Measurements from ENCODE around the gene ASPA.

ASPA gene

DNA sequence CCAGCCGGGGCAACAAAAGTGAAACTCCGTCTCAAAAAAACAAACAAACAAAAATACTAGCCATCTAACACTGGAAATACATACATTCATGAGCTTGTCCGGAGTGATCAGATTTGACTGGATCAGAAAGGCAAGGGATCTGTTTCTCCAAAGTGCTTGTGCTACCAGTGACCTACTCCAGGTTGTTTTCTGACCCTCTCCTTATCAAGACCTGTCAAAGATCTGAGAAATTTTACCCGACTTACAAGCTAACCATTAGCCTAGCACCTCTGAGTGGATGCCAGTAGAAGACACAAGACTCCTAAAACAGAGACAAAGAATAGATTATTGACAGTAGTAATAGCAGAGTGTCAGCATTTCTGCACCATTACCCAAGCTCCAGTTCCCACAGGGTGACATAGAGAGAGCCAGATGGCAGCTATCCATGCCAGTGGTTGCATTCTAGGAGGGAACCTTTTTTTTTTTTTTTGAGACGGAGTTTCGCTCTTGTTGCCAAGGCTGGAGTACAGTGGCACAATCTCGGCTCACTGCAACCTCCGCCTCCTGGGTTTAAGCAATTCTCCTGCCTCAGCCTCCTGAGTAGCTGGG lies 9.8 kb downstream of the ASPA start:
- TF ChIP-seq, protein P1, sequence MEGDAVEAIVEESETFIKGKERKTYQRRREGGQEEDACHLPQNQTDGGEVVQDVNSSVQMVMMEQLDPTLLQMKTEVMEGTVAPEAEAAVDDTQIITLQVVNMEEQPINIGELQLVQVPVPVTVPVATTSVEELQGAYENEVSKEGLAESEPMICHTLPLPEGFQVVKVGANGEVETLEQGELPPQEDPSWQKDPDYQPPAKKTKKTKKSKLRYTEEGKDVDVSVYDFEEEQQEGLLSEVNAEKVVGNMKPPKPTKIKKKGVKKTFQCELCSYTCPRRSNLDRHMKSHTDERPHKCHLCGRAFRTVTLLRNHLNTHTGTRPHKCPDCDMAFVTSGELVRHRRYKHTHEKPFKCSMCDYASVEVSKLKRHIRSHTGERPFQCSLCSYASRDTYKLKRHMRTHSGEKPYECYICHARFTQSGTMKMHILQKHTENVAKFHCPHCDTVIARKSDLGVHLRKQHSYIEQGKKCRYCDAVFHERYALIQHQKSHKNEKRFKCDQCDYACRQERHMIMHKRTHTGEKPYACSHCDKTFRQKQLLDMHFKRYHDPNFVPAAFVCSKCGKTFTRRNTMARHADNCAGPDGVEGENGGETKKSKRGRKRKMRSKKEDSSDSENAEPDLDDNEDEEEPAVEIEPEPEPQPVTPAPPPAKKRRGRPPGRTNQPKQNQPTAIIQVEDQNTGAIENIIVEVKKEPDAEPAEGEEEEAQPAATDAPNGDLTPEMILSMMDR (IDR thresholded peaks at IDR 0.05; ENCODE audit: low read depth, low read length), result no peak

GRCh38 chr17:3497101-3497500 lies 21.3 kb downstream of the ASPA start:
- no peak overlapping the region for H3K4me3 ChIP-seq (ENCODE audit: low read depth, low read length)
- TF ChIP-seq, protein P1 (IDR thresholded peaks at IDR 0.05; ENCODE audit: low read depth, low read length), result no peak

More for the DNA sequence above, 9.8 kb downstream of the ASPA start:
- H3K4me3 ChIP-seq (ENCODE audit: low read depth, low read length), result no peak overlapping the region

DNA sequence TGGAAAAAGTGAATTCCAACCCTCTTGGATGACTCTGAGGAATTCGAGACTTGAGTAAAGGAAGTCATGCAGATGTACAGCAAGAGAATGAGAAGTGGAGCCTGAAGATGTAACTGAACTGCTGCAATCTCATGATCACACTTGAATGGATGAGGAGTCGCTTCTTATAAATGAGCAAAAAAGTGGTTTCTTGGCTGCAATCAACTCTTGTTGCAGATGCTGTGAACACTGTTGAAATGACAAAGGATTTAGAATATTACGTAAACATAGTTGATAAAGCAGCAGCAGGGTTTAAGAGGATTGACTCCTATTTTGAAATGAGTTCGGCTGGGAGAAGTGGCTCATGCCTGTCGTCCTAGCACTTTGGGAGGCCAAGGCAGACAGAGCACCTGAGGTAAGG lies 25.5 kb downstream of the ASPA start:
- TF ChIP-seq, protein P1 (IDR thresholded peaks at IDR 0.05; ENCODE audit: low read depth, low read length), result no peak
- no peak overlapping the region for H3K4me3 ChIP-seq (ENCODE audit: low read depth, low read length)

DNA sequence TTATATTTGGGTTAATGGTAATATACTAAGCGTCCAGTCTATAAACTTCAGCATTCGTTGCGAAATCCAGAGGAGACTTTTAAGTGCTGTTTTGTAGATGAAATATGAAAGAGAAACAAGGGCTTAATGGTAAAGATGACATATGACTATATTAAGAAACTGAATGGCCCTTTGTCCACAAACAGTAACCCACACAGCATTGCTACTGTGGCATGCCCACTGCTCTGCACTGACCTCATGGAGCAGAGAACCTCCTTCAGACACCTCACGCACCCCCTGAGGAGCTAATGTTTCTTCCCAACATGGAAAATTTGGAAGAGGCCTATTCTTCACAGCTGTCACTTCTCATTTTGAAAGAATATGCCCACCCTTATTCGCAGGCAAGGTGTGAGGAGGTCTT lies 26.7 kb downstream of the ASPA start:
- H3K4me3 ChIP-seq (ENCODE audit: low read depth, low read length), result no peak overlapping the region
- TF ChIP-seq, protein P1 (IDR thresholded peaks at IDR 0.05; ENCODE audit: low read depth, low read length), result no peak

GRCh38 chr17:3503285-3503684 lies 27.5 kb downstream of the ASPA start:
- no peak overlapping the region for H3K4me3 ChIP-seq (ENCODE audit: low read depth, low read length)
- TF ChIP-seq, protein P1 (IDR thresholded peaks at IDR 0.05; ENCODE audit: low read depth, low read length), result no peak

DNA sequence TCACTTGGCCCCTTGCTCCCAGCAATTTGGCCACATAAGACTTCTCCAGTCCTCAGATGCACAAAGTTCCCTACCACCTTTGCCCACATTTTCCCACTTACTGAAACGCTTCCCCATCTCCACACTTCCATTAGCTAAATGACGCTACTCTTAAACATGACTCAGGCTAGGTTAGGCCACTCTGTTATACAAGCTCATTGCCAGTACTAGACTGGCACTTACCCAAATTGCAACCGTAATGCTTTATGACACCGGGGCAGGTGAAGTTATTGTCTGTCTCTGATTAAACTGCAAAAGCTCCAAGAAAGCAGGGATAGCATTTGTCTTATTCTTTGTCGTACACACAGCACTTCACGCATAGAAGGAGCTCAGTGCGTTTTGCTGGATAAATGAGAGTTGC lies 29.2 kb downstream of the ASPA start:
- TF ChIP-seq, protein P1 (IDR thresholded peaks at IDR 0.05; ENCODE audit: low read depth, low read length), result no peak
- no peak overlapping the region for H3K4me3 ChIP-seq (ENCODE audit: low read depth, low read length)

GRCh38 chr17:3506054-3506453 lies 30.3 kb downstream of the ASPA start:
- H3K4me3 ChIP-seq (ENCODE audit: low read depth, low read length), result no peak overlapping the region
- TF ChIP-seq, protein P1 (IDR thresholded peaks at IDR 0.05; ENCODE audit: low read depth, low read length), result no peak

All from WI38 (cell line).